Loucy (cell line): Measurements from ENCODE around the gene ZNF562.

Source experiments
- EZH2phosphoT487 ChIP-seq: fragments of 200-600 bp; IDR thresholded peaks from 2 replicates; pipeline ENCODE4 v1.6.1; 2018; ENCODE audit warnings: antibody characterized with exemption, mild to moderate bottlenecking, moderate library complexity, borderline replicate concordance
- TF ChIP-seq, protein P1 (sequence below): fragments of 200-600 bp; sonication (generic); conservative IDR thresholded peaks from 2 replicates; pipeline ENCODE4 v1.5.1; 2014; ENCODE audit warnings: mild to moderate bottlenecking, antibody characterized with exemption, low read length

DNA sequence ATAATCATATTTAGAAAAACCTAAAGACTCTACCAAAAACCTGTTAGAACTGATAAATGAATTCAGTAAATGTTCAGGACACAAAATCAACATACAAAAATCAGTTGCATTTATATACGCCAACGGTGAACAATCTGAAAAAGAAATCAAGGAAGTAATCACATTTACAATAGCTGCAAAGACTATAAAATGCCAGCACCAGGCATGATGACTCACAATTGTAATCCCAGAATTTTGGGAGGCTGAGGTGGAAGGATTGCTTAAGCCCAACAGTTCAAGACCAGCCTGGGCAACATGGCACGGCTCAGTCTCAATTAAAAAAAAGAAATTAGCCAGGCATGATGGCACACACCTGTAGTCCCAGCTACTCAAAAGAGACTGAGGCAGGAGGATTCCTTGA is 7.0 kb downstream of the ZNF562 start:
- no peak for TF ChIP-seq EZH2phosphoT487
- TF ChIP-seq, protein P1, sequence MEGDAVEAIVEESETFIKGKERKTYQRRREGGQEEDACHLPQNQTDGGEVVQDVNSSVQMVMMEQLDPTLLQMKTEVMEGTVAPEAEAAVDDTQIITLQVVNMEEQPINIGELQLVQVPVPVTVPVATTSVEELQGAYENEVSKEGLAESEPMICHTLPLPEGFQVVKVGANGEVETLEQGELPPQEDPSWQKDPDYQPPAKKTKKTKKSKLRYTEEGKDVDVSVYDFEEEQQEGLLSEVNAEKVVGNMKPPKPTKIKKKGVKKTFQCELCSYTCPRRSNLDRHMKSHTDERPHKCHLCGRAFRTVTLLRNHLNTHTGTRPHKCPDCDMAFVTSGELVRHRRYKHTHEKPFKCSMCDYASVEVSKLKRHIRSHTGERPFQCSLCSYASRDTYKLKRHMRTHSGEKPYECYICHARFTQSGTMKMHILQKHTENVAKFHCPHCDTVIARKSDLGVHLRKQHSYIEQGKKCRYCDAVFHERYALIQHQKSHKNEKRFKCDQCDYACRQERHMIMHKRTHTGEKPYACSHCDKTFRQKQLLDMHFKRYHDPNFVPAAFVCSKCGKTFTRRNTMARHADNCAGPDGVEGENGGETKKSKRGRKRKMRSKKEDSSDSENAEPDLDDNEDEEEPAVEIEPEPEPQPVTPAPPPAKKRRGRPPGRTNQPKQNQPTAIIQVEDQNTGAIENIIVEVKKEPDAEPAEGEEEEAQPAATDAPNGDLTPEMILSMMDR, result no peak
